Prostate gland (tissue), 2 donors: Measurements from ENCODE around the gene CXXC5. TPM values are rescaled to one million over a fixed set of nuclear protein-coding genes. Genes with fewer than 3 reads are reported as not detected.

ENCODE experiments used
- DNase-seq: peaks from one replicate; pipeline ENCODE4 v3.0.0-alpha.2; 2019; ENCODE audit warnings: low spot score
- H3K27ac ChIP-seq, 2 donors: fragments of 200-600 bp; sonication (generic); 2 replicates each; pipeline ENCODE4 v1.5.1; 2017 to 2019
- H3K27me3 ChIP-seq: fragments of 200-600 bp; sonication (generic); replicated peaks from 2 replicates; pipeline ENCODE4 v1.5.1; 2019; ENCODE audit not compliant: insufficient read depth
- H3K36me3 ChIP-seq, 2 donors: fragments of 200-600 bp; sonication (generic); 1 replicate in 1 of 2; 2 replicates in 1 of 2; pipeline versions ENCODE4 v1.5.1 to v1.8.1; 2017 to 2019
- H3K4me1 ChIP-seq: fragments of 200-600 bp; sonication (generic); replicated peaks from 2 replicates; pipeline ENCODE4 v1.5.1; 2019
- H3K4me3 ChIP-seq, 2 donors: fragments of 200-600 bp; sonication (generic); 2 replicates each; pipeline ENCODE4 v1.5.1; 2017 to 2019
- H3K9me3 ChIP-seq: fragments of 200-600 bp; sonication (generic); 2 replicates; pipeline ENCODE4 v1.5.1; 2017
- POLR2A ChIP-seq: fragments of 450-650 bp; IDR thresholded peaks from one replicate; pipeline ENCODE4 v1.6.1; 2016; ENCODE audit warnings: antibody characterized with exemption, mild to moderate bottlenecking
- POLR2AphosphoS5 ChIP-seq: sonication (generic); formaldehyde crosslinking; IDR thresholded peaks from one replicate; pipeline ENCODE4 v1.6.1; 2017; ENCODE audit warnings: antibody characterized with exemption
- WGBS: methylation state at CpG from one replicate; pipeline ENCODE4 v1.1.5; 2018; 5-methylcytosine and 5-hydroxymethylcytosine counted together
- intact Hi-C: fragments of 100-400 bp; cut with DNase I; formaldehyde crosslinking; loops from one replicate; pipeline ENCODE4 v1.14.2; 2022
- total RNA-seq, 2 donors: library from RNA; depleted of rRNA; stranded (reverse); fragments of >200 nt; gene quantifications; one replicate each; pipeline ENCODE4 v1.1.0, GENCODE V29; 2016
- TF ChIP-seq, protein P1 (sequence below), 4 experiments: fragments of 200-600 bp in 2 of 4; fragments of 450-650 bp in 2 of 4; sonication (generic) in 2 of 4; IDR thresholded peaks; 1 replicate in 3 of 4; 2 replicates in 1 of 4; pipeline ENCODE4 v1.5.1; 2016 to 2019; ENCODE audit warnings: antibody characterized with exemption in 4 of 4, mild to moderate bottlenecking in 2 of 4, moderate library complexity in 2 of 4

Gene CXXC5
- total RNA-seq, 2 donors from 2014 or later, result 47.4 to 47.7 TPM

DNA sequence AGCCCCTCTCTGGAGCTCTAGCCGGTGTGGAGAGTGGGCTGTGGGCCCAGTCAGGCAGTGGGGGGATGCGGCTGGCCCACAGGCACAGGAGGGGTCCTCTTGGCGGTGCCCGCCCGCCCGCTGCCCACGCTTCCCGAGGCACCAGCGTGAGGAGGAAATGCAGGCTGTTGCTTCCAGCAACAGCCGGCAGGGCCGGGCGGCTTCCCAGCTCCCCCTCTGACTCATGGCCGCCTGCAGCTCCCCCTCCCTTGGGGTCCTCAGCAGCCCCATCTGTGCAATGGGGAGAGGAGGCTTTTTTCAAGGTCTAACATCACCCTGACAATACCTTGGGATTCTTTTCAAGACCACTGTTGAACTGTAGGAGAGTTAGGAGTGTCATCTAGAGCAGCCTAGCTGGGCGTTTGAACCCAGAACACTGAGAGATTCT lies 10.4 kb downstream of the CXXC5 start:
- Histone ChIP-seq H3K4me1 (peaks cover 68% of the 10 kb centered on the region), H3K4me3 (no peak overlapping the region)
- WGBS, result 75% methylated on average over 14 of the region's 14 CpGs

DNA sequence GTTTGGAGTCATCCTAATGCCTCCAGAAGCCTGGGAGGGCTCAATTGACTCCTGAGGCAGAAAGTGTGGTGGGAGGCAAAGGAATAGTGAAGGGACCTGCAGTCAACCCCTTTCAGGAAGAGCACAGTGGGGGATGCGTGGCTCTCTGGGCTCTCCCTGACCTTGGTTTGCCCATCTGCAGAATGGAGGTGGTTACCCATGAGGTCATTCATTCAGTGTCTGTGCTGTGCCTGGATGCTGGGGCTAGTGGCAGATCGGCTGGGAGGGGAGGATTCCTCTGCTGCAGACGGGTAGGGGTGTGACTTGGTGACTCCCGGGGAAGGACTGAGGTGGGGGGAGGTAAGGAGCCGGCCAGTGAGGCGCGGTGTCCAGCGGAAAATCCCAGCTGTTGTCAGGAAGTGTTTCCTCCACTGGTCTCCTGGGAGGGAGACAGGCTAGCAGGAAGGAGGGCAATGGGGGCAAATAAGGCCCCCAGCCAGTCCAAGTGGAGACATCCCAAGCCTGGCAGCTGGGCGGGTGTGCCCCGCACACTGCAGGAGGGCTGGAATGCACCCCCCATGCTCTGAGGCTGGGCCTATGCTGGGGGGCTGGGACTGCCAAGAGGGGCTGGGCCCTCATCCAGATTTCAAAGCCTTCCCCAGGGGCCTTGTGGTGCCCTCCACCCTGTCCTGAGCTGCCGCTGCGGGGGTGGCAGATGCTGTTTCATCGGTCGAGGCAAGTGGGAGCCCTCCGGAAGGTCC lies 10.9 kb downstream of the CXXC5 start:
- DNase-seq, result no peak

More for the DNA sequence above, 10.4 kb downstream of the CXXC5 start:
- H3K27me3 ChIP-seq, result no peaks in the 10 kb centered on the region
- TF ChIP-seq POLR2AphosphoS5, result no peak
- no peak for TF ChIP-seq POLR2A
- TF ChIP-seq, protein P1, sequence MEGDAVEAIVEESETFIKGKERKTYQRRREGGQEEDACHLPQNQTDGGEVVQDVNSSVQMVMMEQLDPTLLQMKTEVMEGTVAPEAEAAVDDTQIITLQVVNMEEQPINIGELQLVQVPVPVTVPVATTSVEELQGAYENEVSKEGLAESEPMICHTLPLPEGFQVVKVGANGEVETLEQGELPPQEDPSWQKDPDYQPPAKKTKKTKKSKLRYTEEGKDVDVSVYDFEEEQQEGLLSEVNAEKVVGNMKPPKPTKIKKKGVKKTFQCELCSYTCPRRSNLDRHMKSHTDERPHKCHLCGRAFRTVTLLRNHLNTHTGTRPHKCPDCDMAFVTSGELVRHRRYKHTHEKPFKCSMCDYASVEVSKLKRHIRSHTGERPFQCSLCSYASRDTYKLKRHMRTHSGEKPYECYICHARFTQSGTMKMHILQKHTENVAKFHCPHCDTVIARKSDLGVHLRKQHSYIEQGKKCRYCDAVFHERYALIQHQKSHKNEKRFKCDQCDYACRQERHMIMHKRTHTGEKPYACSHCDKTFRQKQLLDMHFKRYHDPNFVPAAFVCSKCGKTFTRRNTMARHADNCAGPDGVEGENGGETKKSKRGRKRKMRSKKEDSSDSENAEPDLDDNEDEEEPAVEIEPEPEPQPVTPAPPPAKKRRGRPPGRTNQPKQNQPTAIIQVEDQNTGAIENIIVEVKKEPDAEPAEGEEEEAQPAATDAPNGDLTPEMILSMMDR (IDR thresholded peaks at IDR 0.05), result no peak
- peak overlapping the region; percentile 89 to 94 for H3K27ac ChIP-seq
- no peaks in the 10 kb centered on the region for H3K9me3 ChIP-seq
- DNase-seq, result no peak
- H3K36me3 ChIP-seq, result no peaks in the 10 kb centered on the region
- intact Hi-C loops, result no loop called here

DNA sequence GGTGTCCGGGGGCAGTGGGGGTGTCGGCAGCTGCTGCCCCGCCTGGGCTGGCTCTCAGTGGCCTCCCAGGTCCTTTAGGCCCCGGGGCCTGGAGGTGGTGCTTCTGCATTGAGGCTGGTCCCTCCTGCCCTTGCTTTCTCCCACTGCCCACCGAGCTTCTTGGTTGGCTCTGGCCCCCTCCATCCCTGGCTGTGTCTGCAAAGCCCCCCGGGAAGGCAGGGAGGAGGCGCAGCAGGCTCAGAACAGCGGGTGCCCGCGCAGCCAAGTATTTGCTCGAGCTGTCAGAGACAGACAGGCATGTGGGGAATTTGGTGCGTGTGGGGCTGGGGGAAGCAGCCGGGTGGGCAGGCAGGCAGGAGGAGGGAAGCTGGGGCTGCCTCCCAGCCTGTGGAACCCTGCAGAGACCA lies 11.5 kb downstream of the CXXC5 start:
- Histone ChIP-seq H3K27me3 (no peaks in the 10 kb centered on the region), H3K4me3 (peak overlapping the region; percentile 1 to 16), H3K36me3 (no peaks in the 10 kb centered on the region), H3K27ac (peak overlapping the region; percentile 89 to 94), H3K9me3 (no peaks in the 10 kb centered on the region), H3K4me1 (peaks cover 64% of the 10 kb centered on the region)
- TF ChIP-seq, protein P1 (IDR thresholded peaks at IDR 0.05), result no peak
- TF ChIP-seq POLR2A, result no peak
- TF ChIP-seq POLR2AphosphoS5, result no peak
- intact Hi-C loops, result no loop called here
- WGBS, result 22% methylated on average over 13 of the region's 13 CpGs
- no peak for DNase-seq

More for the DNA sequence above, 10.9 kb downstream of the CXXC5 start:
- no peaks in the 10 kb centered on the region for H3K9me3 ChIP-seq
- H3K27me3 ChIP-seq, result no peaks in the 10 kb centered on the region
- TF ChIP-seq POLR2A (peak; percentile 7), POLR2AphosphoS5 (peak; percentile 20)
- TF ChIP-seq, protein P1 (IDR thresholded peaks at IDR 0.05), result no peak
- intact Hi-C loops, result no loop called here
- H3K4me3 ChIP-seq, result peak overlapping the region in 1 of 2 donors; percentile 16
- peaks cover 68% of the 10 kb centered on the region for H3K4me1 ChIP-seq
- H3K36me3 ChIP-seq, result no peaks in the 10 kb centered on the region
- 47% methylated on average over 15 of the region's 15 CpGs for WGBS
- H3K27ac ChIP-seq, result peak overlapping the region; percentile 89 to 94

DNA sequence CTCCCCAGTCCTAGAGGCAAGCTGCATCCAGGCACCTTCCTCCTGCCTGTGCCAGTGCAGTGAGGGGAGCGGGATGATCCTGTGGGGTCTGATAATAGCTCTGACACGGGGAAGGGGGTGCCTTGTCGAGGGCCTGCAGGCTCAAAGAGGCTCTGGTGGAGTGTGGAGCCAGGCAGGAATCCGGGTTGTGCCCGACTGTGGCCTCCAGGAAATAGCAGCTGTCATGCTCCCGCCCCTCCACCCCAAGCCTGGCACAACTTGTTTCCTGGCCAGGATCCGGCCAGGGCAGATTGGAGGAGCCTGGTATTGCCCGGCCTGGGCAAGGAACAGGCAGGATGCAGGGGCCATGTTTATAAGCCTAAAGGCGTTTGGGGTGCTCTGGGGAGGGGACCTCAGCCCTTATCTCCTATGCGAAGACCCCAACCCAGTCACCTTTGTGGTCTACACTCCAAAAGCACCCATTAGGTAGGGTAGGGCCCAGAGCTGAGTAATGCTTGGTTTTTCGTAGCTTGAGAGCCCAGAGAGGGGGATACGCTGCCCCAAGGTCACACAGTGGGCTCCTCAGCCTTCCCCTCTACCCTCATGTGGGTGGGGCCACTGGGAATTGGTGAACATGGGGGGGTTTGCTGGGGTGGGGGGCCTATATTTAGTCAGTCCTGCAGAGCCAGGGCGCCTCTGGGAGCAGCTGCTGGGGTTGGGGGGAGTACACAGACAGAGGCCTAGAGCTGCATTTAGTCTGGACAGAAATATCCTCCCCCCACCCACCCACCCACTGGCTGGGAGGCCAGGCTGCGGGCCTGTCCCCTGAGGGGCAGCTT lies 12.2 kb downstream of the CXXC5 start:
- Histone ChIP-seq H3K4me3 (peak overlapping the region; percentile 1 to 18), H3K27me3 (no peaks in the 10 kb centered on the region), H3K9me3 (no peaks in the 10 kb centered on the region), H3K27ac (peak overlapping the region; percentile 89 to 94), H3K4me1 (peaks cover 57% of the 10 kb centered on the region), H3K36me3 (no peaks in the 10 kb centered on the region)
- TF ChIP-seq POLR2A, result peak; percentile 57
- peak; percentile 86 for TF ChIP-seq POLR2AphosphoS5
- TF ChIP-seq, protein P1 (IDR thresholded peaks at IDR 0.05), result no peak
- peak; percentile 87 for DNase-seq
- 38% methylated on average over 14 of the region's 14 CpGs for WGBS
- intact Hi-C loops, result no loop called here
